Glutamatergic neuron (in vitro differentiated cells): ENCODE data around the gene SYNE2. TPM values are rescaled to one million over a fixed set of nuclear protein-coding genes. Genes with fewer than 3 reads are reported as not detected.

Experiments
- DNase-seq: peaks from one replicate; pipeline ENCODE4 v3.0.0; 2022
- H3K27ac Mint-ChIP-seq: one replicate; pipeline ENCODE4 v1.8.0; 2020; ENCODE audit warnings: mild to moderate bottlenecking, mixed read lengths, inconsistent platforms; ENCODE audit not compliant: unreplicated experiment
- H3K27me3 Mint-ChIP-seq: one replicate; pipeline ENCODE4 v1.8.0; 2020; ENCODE audit warnings: mild to moderate bottlenecking, moderate library complexity, mixed read lengths, inconsistent platforms; ENCODE audit not compliant: unreplicated experiment
- H3K36me3 Mint-ChIP-seq: one replicate; pipeline ENCODE4 v1.8.0; 2020; ENCODE audit warnings: mild to moderate bottlenecking, mixed read lengths, inconsistent platforms; ENCODE audit not compliant: unreplicated experiment
- H3K4me1 Mint-ChIP-seq: one replicate; pipeline ENCODE4 v1.8.0; 2020; ENCODE audit warnings: mild to moderate bottlenecking, low read depth, mixed read lengths, inconsistent platforms; ENCODE audit not compliant: unreplicated experiment
- H3K4me3 Mint-ChIP-seq: one replicate; pipeline ENCODE4 v1.8.0; 2020; ENCODE audit warnings: mild to moderate bottlenecking, mixed read lengths, inconsistent platforms; ENCODE audit not compliant: unreplicated experiment
- H3K9me3 Mint-ChIP-seq: one replicate; pipeline ENCODE4 v1.8.0; 2020; ENCODE audit warnings: mild to moderate bottlenecking, moderate library complexity, mixed read lengths, inconsistent platforms; ENCODE audit not compliant: unreplicated experiment
- total RNA-seq: library from RNA; stranded (reverse); fragmentation: NEBNext Ultra II Directional; extraction: Animal tissue kit (Norgen Biotek cat#: 25700); gene quantifications from one replicate; pipeline ENCODE4 v1.2.1, GENCODE V29; 2021; ENCODE audit not compliant: unreplicated experiment
- TF ChIP-seq, protein P1 (sequence below): fragments of 200-600 bp; sonication (generic); IDR thresholded peaks from one replicate; pipeline ENCODE4 v1.5.0; 2021; ENCODE audit not compliant: partially characterized antibody, unreplicated experiment

The SYNE2 gene
- total RNA-seq, 1 donor from 2014 or later = 81.7 TPM

DNA sequence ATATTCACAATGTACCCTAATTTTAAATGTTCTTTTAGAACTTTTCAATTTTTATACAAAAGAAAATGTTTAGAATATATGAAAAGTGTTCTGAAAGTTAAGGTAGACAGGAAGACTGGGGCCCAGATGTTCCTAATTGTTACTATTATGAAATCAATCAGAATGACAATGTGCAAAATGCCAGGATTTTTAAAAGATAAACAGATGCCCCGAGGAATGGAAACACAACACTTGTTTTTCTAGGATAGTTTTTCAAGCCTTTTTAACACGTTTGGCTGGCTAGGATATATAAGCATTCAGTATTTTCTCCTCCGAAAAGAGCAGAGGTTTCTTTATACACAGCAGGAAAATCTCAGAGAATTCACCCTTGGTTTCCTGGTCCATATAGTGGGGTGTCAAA, 334.5 kb downstream of the SYNE2 start:
- no peak overlapping the region for H3K27ac Mint-ChIP-seq
- TF ChIP-seq, protein P1, sequence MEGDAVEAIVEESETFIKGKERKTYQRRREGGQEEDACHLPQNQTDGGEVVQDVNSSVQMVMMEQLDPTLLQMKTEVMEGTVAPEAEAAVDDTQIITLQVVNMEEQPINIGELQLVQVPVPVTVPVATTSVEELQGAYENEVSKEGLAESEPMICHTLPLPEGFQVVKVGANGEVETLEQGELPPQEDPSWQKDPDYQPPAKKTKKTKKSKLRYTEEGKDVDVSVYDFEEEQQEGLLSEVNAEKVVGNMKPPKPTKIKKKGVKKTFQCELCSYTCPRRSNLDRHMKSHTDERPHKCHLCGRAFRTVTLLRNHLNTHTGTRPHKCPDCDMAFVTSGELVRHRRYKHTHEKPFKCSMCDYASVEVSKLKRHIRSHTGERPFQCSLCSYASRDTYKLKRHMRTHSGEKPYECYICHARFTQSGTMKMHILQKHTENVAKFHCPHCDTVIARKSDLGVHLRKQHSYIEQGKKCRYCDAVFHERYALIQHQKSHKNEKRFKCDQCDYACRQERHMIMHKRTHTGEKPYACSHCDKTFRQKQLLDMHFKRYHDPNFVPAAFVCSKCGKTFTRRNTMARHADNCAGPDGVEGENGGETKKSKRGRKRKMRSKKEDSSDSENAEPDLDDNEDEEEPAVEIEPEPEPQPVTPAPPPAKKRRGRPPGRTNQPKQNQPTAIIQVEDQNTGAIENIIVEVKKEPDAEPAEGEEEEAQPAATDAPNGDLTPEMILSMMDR = no peak
- H3K4me1 Mint-ChIP-seq = no peaks in the 10 kb centered on the region
- H3K9me3 Mint-ChIP-seq = peaks cover 8% of the 10 kb centered on the region
- peaks cover 16% of the 10 kb centered on the region for H3K36me3 Mint-ChIP-seq
- peak overlapping the region; percentile 20 for H3K4me3 Mint-ChIP-seq
- H3K27me3 Mint-ChIP-seq = no peaks in the 10 kb centered on the region
- DNase-seq = no peak

DNA sequence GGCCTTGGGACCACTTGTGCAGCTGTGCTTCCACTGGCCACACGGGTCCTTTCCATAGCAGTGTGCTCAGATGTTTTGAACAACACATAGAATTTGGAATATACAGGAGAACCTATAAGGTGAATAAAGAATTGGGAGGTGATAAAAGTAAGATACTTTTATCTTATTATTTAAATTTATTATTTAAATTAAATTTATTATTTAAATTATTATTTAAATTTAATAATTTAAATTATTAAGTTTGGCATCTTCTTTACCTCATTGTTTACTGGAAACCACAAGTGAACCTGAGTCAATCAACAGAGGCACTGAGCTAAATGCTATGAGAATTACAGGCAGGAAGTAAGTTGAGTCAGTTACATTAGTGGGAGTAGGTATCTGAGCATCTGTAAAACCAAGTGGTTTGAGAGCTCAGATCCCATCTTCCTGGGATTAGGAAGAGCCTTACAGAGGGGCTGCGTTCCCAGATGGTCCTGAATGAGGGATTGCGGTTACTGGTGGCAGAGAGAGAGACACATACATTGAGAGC, 338.2 kb downstream of the SYNE2 start:
- H3K27ac Mint-ChIP-seq = no peak overlapping the region
- no peaks in the 10 kb centered on the region for H3K9me3 Mint-ChIP-seq
- no peak for DNase-seq
- H3K36me3 Mint-ChIP-seq = peaks cover 5% of the 10 kb centered on the region
- H3K4me3 Mint-ChIP-seq = no peak overlapping the region
- H3K4me1 Mint-ChIP-seq = peaks cover 8% of the 10 kb centered on the region
- no peaks in the 10 kb centered on the region for H3K27me3 Mint-ChIP-seq
- TF ChIP-seq, protein P1 = no peak

DNA sequence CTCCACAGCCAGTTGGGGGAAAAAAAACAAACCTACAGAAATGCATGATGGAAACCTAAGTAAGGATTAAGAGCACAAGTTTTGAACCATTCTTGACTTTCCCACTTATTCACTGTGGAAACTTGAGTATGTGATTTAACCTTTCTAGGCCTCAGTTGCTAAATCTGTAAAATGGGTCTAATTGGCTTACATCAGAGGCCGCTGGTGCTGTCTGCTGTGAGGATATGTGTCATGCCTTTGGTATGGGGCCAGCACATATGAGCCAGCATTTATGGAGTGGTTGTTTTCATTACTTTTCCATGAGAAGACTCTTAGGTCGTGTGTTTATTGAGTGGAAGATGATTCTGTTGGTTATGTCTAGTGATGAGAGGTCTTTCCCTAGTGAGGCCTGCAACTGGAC, 339.0 kb downstream of the SYNE2 start:
- H3K4me1 Mint-ChIP-seq = peaks cover 13% of the 10 kb centered on the region
- TF ChIP-seq, protein P1 = no peak
- no peak overlapping the region for H3K4me3 Mint-ChIP-seq
- H3K36me3 Mint-ChIP-seq = peaks cover 5% of the 10 kb centered on the region
- no peak for DNase-seq
- no peak overlapping the region for H3K27ac Mint-ChIP-seq
- H3K27me3 Mint-ChIP-seq = no peaks in the 10 kb centered on the region
- H3K9me3 Mint-ChIP-seq = no peaks in the 10 kb centered on the region

- Mint-ChIP-seq H3K27me3 (no peaks in the 10 kb centered on the region), H3K36me3 (no peaks in the 10 kb centered on the region), H3K4me1 (peaks cover 21% of the 10 kb centered on the region), H3K4me3 (no peak overlapping the region), H3K27ac (no peak overlapping the region), H3K9me3 (no peaks in the 10 kb centered on the region)
- DNase-seq = no peak
- TF ChIP-seq, protein P1 = no peak
Measured at GRCh38 chr14:64193821-64194220, 341.0 kb downstream of the SYNE2 start.

- Mint-ChIP-seq H3K27me3 (peaks cover 2% of the 10 kb centered on the region), H3K9me3 (no peaks in the 10 kb centered on the region), H3K4me1 (peaks cover 21% of the 10 kb centered on the region), H3K36me3 (no peaks in the 10 kb centered on the region), H3K4me3 (no peak overlapping the region), H3K27ac (no peak overlapping the region)
- no peak for DNase-seq
- TF ChIP-seq, protein P1 = no peak
Measured at GRCh38 chr14:64194404-64194803, 341.6 kb downstream of the SYNE2 start.
